HepG2 (cell line): Measurements from ENCODE around the gene AHCTF1. TPM values are rescaled to one million over a fixed set of nuclear protein-coding genes. Genes with fewer than 3 reads are reported as not detected.
"Not testable (repeated sequence)": the region's sequence is repeated elsewhere in the genome, so short reads cannot be mapped to it uniquely, and the experiment has no call there.

Experiments used
- ATAC-seq: fragments of 200-7000 bp; cut with Tn5 transposase; 3 replicates; pipeline ENCODE4 v1.9.1; 2020; ENCODE audit warnings: mild to moderate bottlenecking, moderate library complexity
- BruUV-seq: library from RNA; stranded (reverse); fragments of 400-500 nt; replicated peaks from 2 replicates; lab custom pipeline; 2021; lab: Mats Ljungman, UMichigan
- CTCF ChIA-PET: fragments of 300-600 bp; formaldehyde crosslinking; extraction: SDS; loops from one replicate; lab custom pipeline; 2021; ENCODE audit warnings: low total read pairs, inconsistent platforms, low intra/inter-chr PET ratio; lab: Yijun Ruan, JAX
- POLR2A ChIA-PET: fragments of 350-600 bp; sonication (Branson Sonifier 250); formaldehyde crosslinking; loops from one replicate; lab custom pipeline; 2020; ENCODE audit warnings: antibody characterized with exemption, inconsistent platforms; lab: Yijun Ruan, JAX
- DNase-seq: peaks from one replicate; pipeline ENCODE4 v3.0.0-alpha.2; 2015; ENCODE audit warnings: low spot score
- FAIRE-seq: peaks from 3 replicates; lab custom pipeline; 2011; peaks lifted over from hg19 to GRCh38; lab: Jason Lieb, UNC
- H2AFZ ChIP-seq: one replicate; pipeline ENCODE4 v1.6.1; 2011; ENCODE audit warnings: low read length, inconsistent platforms
- H3K27ac ChIP-seq: fragments of 300-600 bp; 3 replicates; pipeline ENCODE4 v1.8.0; 2011; ENCODE audit warnings: mixed run types, mild to moderate bottlenecking, mixed read lengths, low read length, inconsistent platforms; ENCODE audit not compliant: insufficient read depth; ENCODE audit errors: extremely low read length
- H3K27me3 ChIP-seq, 2 experiments: fragments of 200-600 bp in 1 of 2; 2 replicates in 1 of 2; 3 replicates in 1 of 2; pipeline versions ENCODE4 v1.6.0 to v1.8.0; 2011; ENCODE audit warnings: low read length in 2 of 2, mild to moderate bottlenecking in 2 of 2, moderate library complexity in 2 of 2, inconsistent platforms in 1 of 2; ENCODE audit not compliant: insufficient read depth in 2 of 2, control insufficient read depth in 1 of 2
- H3K36me3 ChIP-seq, 2 experiments: fragments of 200-600 bp in 1 of 2; replicated peaks in 1 of 2; 2 replicates in 1 of 2; 3 replicates in 1 of 2; pipeline versions ENCODE4 v1.5.1 to v1.8.0; 2011; ENCODE audit warnings: low read length in 2 of 2, inconsistent platforms in 1 of 2; ENCODE audit not compliant: insufficient read depth in 2 of 2, control insufficient read depth in 1 of 2
- H3K4me1 ChIP-seq: 2 replicates; pipeline ENCODE4 v1.5.1; 2012; ENCODE audit warnings: low read length, inconsistent platforms; ENCODE audit not compliant: insufficient read depth
- H3K4me2 ChIP-seq: 2 replicates; pipeline ENCODE4 v1.6.0; 2011; ENCODE audit warnings: low read depth, low read length, inconsistent platforms
- H3K4me3 ChIP-seq, 3 experiments: fragments of 200-600 bp in 1 of 3; sonication (generic), shearing (Covaris generic) in 1 of 3; replicated peaks in 1 of 3; 2 replicates each; pipeline ENCODE4 v1.5.1; 2011 to 2016; ENCODE audit warnings: low read length in 3 of 3, inconsistent platforms in 2 of 3, low read depth in 2 of 3, mild to moderate bottlenecking in 2 of 3, control low read depth in 1 of 3, mixed read lengths in 1 of 3; ENCODE audit not compliant: insufficient read depth in 1 of 3
- H3K79me2 ChIP-seq: one replicate; pipeline ENCODE4 v1.6.1; 2011; ENCODE audit warnings: low read length, inconsistent platforms; ENCODE audit not compliant: insufficient read depth
- H3K9ac ChIP-seq: 2 replicates; pipeline ENCODE4 v1.6.0; 2011; ENCODE audit warnings: mild to moderate bottlenecking, low read depth, low read length, inconsistent platforms; ENCODE audit not compliant: insufficient read depth
- H3K9me3 ChIP-seq: 2 replicates; pipeline ENCODE4 v1.5.1; 2012; ENCODE audit warnings: mild to moderate bottlenecking, low read length
- H4K20me1 ChIP-seq: 2 replicates; pipeline ENCODE4 v1.6.0; 2011; ENCODE audit warnings: inconsistent platforms, mild to moderate bottlenecking, low read length, moderate library complexity; ENCODE audit not compliant: insufficient read depth
- CHD4 ChIP-seq: fragments of 200-600 bp; sonication (generic); IDR thresholded peaks from 2 replicates; pipeline ENCODE4 v1.7.0; 2017; ENCODE audit warnings: mild to moderate bottlenecking, low read length, borderline replicate concordance
- HNF1A ChIP-seq, 2 experiments: sonication (generic) in 1 of 2; formaldehyde crosslinking in 1 of 2; IDR thresholded peaks; 2 replicates each; pipeline versions ENCODE4 v1.4.0 to v1.6.1; 2016 to 2020; ENCODE audit warnings: borderline replicate concordance in 1 of 2, low read depth in 1 of 2, mild to moderate bottlenecking in 1 of 2, missing genetic modification reagents in 1 of 2
- ZFP41 ChIP-seq: sonication (generic); formaldehyde crosslinking; IDR thresholded peaks from 2 replicates; pipeline ENCODE4 v1.4.0; 2020; ENCODE audit warnings: mild to moderate bottlenecking, missing genetic modification reagents, borderline replicate concordance
- ZNF121 ChIP-seq: sonication (generic); formaldehyde crosslinking; IDR thresholded peaks from 2 replicates; pipeline ENCODE4 v1.5.0; 2020; ENCODE audit warnings: mild to moderate bottlenecking, missing genetic modification reagents
- WGBS: methylation state at CpG from one replicate; pipeline ENCODE4 v1.1.6; 2017; ENCODE audit warnings: low lambda C conversion rate; 5-methylcytosine and 5-hydroxymethylcytosine counted together
- in situ Hi-C: cut with HindIII; loops from 2 replicates; pipeline ENCODE4 v1.10.0; 2017; ENCODE audit warnings: low pct_unique_long_range_greater_than_20kb; ENCODE audit not compliant: extremely low pct_ligation_motif_present
- intact Hi-C: fragments of 100-400 bp; cut with micrococcal nuclease; formaldehyde crosslinking; loops from one replicate; pipeline ENCODE4 v1.10.0; 2022; ENCODE audit not compliant: unreplicated experiment
- polyA plus RNA-seq, 8 experiments: library from polyadenylated mRNA; depleted of rRNA in 3 of 8; stranded (reverse) in 7 of 8; unstranded in 1 of 8; fragments of >200 nt; fragmentation: Illumina TruSeq in 4 of 8; extraction: Trizol in 4 of 8; gene quantifications; 2 replicates each; pipeline versions ENCODE4 v1.2.1 to v1.2.3, GENCODE V29; 2011 to 2016; ENCODE audit warnings: low read depth in 4 of 8, missing spikeins in 1 of 8, mixed read lengths in 1 of 8; ENCODE audit not compliant: insufficient read depth in 1 of 8
- total RNA-seq, 5 experiments: library from RNA; depleted of rRNA; stranded (reverse); fragments of >200 nt; fragmentation: Illumina TruSeq; extraction: Trizol; gene quantifications; 2 replicates each; pipeline ENCODE4 v1.2.3, GENCODE V29; 2016; ENCODE audit warnings: low read depth in 1 of 5

AHCTF1 gene
- total and polyA plus RNA-seq, 2 of the 13 experiments (the other 11 are each of a cell fraction or from before 2014, with no cell fraction given), result 16.6 to 45.9 TPM

DNA sequence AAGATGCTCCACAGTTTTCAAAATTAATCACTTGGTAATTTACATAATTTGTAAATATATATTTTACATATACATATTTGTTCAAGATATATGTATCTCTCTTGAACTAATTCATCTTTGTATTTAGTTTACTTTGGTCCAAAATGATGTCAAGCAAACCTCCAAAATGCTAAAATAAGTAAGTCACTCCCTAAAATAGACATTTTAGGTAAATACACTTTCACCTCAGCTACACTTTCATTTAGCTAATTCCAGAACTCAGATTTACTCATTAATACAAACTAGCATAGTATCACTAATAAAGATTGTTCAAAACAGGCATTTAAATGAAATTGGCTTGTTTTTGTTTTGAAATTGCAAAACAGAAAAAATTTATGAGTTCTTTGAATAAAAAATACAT lies 40.6 kb downstream of the AHCTF1 start (continued):
- TF ChIP-seq HNF1A (IDR thresholded peaks at IDR 0.05; ENCODE audit: low read depth), result no peak
- no peak for TF ChIP-seq HNF1A (CRISPR knock-in tag; IDR thresholded peaks at IDR 0.05; ENCODE audit: borderline replicate concordance)

DNA sequence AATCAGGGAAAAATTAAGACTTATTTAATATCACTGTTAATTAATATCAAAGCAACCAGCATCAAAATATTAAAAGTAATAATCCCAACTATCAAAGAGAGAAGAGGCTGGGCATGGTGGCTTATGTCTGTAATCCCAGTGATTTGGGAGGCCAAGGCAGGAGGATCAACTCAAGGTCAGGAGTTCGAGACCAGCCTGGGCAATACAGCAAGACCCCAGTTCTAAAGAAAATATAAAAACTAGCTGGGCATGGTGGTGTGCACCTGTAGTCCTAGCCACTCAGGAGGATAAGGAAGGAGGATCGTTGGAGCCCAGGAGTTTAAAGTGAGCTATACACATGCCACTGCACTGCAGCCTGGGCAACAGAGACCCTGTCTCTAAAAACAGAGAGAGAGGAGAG lies 43.2 kb downstream of the AHCTF1 start:
- 94% methylated on average over 2 of the region's 2 CpGs for WGBS
- no peak for ATAC-seq

GRCh38 chr1:246885389-246885788 lies 46.4 kb downstream of the AHCTF1 start:
- in situ Hi-C loops, FAIRE-seq, H3K79me2 ChIP-seq, BruUV-seq, H3K9ac ChIP-seq, H3K27ac ChIP-seq, CTCF ChIA-PET, H3K4me1 ChIP-seq, H3K27me3 ChIP-seq, H3K9me3 ChIP-seq, H3K4me2 ChIP-seq, intact Hi-C loops, ATAC-seq, POLR2A ChIA-PET, H3K4me3 ChIP-seq, H2AFZ ChIP-seq, DNase-seq, H4K20me1 ChIP-seq: not testable (repeated sequence)
- H3K36me3 ChIP-seq, result peaks cover 9 to 64% of the 10 kb centered on the region in 2 experiments
- 96% methylated on average over 5 of the region's 5 CpGs for WGBS

More for the DNA sequence above, 43.2 kb downstream of the AHCTF1 start:
- in situ Hi-C loops (no loop called here), intact Hi-C loops (no loop called here)
- no peak for FAIRE-seq
- Histone ChIP-seq H3K27me3 (no peaks in the 10 kb centered on the region), H2AFZ (no peak overlapping the region), H3K4me2 (no peak overlapping the region), H3K4me3 (no peak overlapping the region), H3K9ac (no peak overlapping the region), H3K4me1 (no peaks in the 10 kb centered on the region), H3K9me3 (no peaks in the 10 kb centered on the region), H3K36me3 (peaks cover 10 to 85% of the 10 kb centered on the region in 2 experiments), H3K79me2 (no peaks in the 10 kb centered on the region), H3K27ac (no peak overlapping the region), H4K20me1 (no peaks in the 10 kb centered on the region)
- BruUV-seq, result no TSS peak
- ChIA-PET CTCF (no interaction called here), POLR2A (no interaction called here)
- DNase-seq, result no peak
- TF ChIP-seq ZFP41, result no peak
- peak; percentile 60; the same call in 1 of the 2 replicates for TF ChIP-seq ZNF121 (CRISPR knock-in tag)
- no peak for TF ChIP-seq CHD4
